ENCODE results near the gene PPIL3. TPM values are rescaled to one million over a fixed set of nuclear protein-coding genes. Genes with fewer than 3 reads are reported as not detected.

Gene PPIL3
- total and polyA plus RNA-seq, 9 of the 15 experiments (the other 6 are each of a cell fraction or from before 2014, with no cell fraction given), result 22.4 to 66.2 (median 49.0) TPM

- TF ChIP-seq KAT7 (CRISPR knock-in tag; IDR thresholded peaks at IDR 0.05; ENCODE audit: borderline replicate concordance) (peak; percentile 99), ARNT (IDR thresholded peaks at IDR 0.05) (no peak), TAF15 (IDR thresholded peaks at IDR 0.05; ENCODE audit: low read depth, low read length) (no peak), PREB (CRISPR knock-in tag; IDR thresholded peaks at IDR 0.05) (0 out of 2 replicates have a peak, but pooled peaks have one; percentile 10), ZNF174 (CRISPR knock-in tag; IDR thresholded peaks at IDR 0.05) (no peak), ARID1B (IDR thresholded peaks at IDR 0.05) (0 out of 2 replicates have a peak, but pooled peaks have one; percentile 7), AFF4 (CRISPR knock-in tag; IDR thresholded peaks at IDR 0.05) (peak; percentile 98), SPI1 (IDR thresholded peaks at IDR 0.05; ENCODE audit: borderline replicate concordance, low read depth, low read length) (no peak), POLR2G (IDR thresholded peaks at IDR 0.05; ENCODE audit: low read depth, low read length) (peak; percentile 99), POLR2H (tag; IDR thresholded peaks at IDR 0.05; ENCODE audit: low read depth) (peak; percentile 95), ZNF24 (IDR thresholded peaks at IDR 0.05) (no peak), NFE2L1 (tag; IDR thresholded peaks at IDR 0.05; ENCODE audit: borderline replicate concordance, low read depth) (no peak), DACH1 (IDR thresholded peaks at IDR 0.05; ENCODE audit: partially characterized antibody) (peak; percentile 74), FUS (optimal IDR thresholded peaks at IDR 0.05; ENCODE audit: low read depth, low read length) (no peak), STAT6 (CRISPR knock-in tag; IDR thresholded peaks at IDR 0.05) (peak; percentile 56; the same call in 1 of the 2 replicates), GTF3C2 (IDR thresholded peaks at IDR 0.05; ENCODE audit: borderline replicate concordance, extremely low read depth, insufficient read length) (no peak)
These were observed 24.5 kb downstream of the PPIL3 start, which contains the start of gene CLK1 (continued) for GRCh38 chr2:200864176-200865034.
